GM21576 (cell line): Measurements from ENCODE around the gene TP53BP1.

Source experiments
- ATAC-seq: cut with Tn5 transposase; IDR thresholded peaks from one replicate; pipeline ENCODE4 v1.9.1; 2021; ENCODE audit warnings: mild to moderate bottlenecking, moderate library complexity; ENCODE audit not compliant: unreplicated experiment

TP53BP1 gene

DNA sequence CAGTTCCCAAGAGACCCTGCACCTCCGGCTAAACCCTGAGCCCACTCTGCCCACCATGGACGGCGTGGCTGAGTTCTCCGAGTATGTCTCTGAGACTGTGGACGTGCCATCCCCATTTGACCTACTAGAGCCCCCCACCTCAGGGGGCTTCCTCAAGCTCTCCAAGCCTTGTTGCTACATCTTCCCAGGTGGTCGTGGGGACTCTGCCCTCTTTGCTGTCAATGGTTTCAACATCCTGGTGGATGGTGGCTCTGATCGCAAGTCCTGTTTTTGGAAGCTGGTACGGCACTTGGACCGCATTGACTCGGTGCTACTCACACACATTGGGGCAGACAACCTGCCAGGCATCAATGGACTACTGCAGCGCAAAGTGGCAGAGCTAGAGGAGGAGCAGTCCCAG is 28.5 kb upstream of the TP53BP1 start:
- ATAC-seq = no peak

GRCh38 chr15:43520138-43520537 is 27.2 kb upstream of the TP53BP1 start:
- no peak for ATAC-seq

GRCh38 chr15:43519196-43519595 is 26.2 kb upstream of the TP53BP1 start:
- no peak for ATAC-seq

- ATAC-seq = no peak
Measured at GRCh38 chr15:43518197-43518761, 25.3 kb upstream of the TP53BP1 start.

DNA sequence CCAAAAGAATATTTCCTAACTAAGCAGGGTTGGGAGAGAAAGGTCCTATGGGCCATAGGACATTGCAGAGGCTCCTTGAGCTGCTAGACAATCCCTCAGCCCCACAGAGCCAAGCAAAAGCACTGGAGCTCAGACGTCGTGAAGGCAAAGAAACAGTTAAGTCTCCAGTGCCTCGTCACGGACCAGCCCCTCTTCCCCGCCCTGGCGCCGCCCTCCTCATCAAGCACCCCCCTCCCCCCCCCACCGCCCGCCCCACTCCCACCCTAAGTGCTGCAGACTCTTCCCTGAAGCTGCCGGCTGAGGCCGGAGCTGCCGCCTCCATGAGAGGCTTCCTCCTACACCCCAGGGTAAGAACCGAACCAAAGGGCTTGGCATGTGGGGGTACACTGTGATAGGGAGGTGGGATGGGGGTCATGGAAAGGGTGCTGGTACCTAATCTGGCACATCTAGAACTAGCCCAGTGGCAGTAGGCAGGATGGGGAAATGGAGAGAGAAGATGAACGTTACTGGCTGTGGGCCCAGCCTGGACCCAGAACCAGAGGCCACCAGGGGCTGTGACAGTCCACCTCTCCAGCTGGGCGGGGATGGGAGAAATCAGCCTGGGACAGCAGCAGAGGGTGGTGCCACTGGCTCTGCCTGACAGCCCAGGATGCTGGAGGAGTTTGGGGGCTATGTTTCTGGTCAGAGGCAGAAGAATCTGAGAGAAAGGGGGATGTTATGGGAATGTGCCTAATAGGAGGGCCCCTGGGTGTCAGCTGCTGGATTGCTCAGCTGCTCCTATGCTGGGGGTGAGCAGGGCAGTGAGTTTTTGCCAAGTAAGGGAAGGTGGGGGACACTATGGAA is 24.6 kb upstream of the TP53BP1 start, which contains the start of gene MAP1A:
MAP1A (plus strand) TSS at position 255 of the 843 bp plus-strand sequence. CDS start 3,866 bp downstream, outside the sequence.
- ATAC-seq = no peak

DNA sequence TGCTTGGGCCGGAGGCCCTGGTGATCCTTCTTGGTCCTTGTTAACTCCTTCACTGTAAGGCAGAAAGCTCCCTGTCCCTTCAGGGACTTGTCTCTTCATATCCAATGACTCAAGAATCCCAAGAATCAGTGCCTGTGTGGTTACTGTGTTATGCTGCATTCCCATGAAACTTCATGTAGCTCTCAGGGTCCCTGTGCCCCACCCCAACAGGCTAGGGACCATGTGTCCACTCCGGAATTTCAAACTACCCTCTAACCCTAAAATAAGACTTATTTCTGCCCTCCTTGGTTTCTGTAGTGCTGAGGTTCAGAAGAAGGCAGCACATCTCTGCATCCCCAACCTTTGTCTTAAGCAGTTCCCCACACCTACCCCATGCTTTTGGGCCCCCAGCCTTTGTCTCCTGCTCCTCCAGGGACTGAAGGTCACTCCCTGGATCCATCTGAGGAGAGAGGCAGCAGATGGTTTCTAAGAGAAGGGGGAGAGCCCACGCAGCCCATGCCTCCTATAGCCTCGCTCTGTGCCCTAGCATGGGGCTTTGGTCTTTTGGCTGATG is 23.9 kb upstream of the TP53BP1 start:
- ATAC-seq = no peak

- ATAC-seq = no peak
Measured at GRCh38 chr15:43516185-43516584, 23.2 kb upstream of the TP53BP1 start.

DNA sequence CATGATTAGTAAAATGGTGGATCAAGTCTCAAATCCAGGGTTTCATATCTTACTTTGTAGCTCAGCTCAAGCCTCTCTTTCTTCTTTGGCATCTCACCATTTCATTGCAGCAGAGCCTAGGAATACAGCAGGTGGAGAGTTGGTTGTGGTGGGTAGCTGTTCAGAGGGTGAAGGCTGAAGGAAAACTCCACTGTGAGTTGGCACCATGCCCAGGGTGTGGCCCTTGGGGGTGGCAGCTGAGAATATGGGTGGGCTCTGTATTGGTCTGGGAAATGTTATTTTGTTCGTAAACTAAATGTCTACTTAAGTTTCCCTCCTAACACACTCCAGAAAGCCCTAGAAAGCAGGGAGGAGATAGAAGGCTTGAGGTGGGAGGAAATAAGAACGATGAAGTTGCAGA is 22.8 kb upstream of the TP53BP1 start:
- ATAC-seq = no peak

DNA sequence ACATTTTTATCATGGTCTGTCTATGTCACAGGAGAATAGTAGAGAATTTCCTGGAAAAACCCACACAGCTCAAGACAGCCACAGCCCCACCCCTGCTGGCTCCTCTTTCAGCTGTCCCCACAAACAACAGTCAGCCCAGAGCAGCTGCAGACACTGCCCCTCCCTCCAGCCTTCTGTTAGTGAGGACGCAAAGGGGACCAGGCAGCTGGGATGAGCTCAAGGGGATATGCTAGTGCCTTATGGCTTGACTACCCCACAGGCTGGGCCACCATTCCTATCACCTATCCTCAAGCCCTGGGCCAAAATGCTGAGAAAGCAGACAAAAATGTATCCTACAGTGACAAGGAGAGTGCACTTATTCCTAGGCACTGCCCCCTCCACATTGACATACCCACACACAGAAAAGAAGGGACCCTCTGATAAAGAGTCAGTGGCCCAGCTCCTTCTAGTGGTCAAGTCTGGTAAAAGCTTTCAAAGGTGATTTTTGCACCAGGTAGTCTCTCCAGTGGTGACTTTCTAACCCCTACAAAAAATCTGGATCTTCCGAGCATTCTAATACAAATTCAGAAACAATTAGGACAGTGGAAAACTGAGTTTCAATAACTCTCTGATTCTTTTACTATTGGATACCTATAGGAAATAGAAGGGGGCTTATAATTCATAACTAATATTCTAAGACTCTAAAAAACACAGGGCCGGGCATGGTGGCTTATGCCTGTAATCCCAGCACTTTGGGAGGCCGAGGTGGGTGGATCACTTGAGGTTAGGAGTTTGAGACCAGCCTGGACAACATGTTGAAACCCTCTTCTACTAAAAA is 21.5 kb upstream of the TP53BP1 start:
- no peak for ATAC-seq

GRCh38 chr15:43513550-43513949 is 20.6 kb upstream of the TP53BP1 start:
- no peak for ATAC-seq

GRCh38 chr15:43511012-43511885 is 18.3 kb upstream of the TP53BP1 start:
- no peak for ATAC-seq

DNA sequence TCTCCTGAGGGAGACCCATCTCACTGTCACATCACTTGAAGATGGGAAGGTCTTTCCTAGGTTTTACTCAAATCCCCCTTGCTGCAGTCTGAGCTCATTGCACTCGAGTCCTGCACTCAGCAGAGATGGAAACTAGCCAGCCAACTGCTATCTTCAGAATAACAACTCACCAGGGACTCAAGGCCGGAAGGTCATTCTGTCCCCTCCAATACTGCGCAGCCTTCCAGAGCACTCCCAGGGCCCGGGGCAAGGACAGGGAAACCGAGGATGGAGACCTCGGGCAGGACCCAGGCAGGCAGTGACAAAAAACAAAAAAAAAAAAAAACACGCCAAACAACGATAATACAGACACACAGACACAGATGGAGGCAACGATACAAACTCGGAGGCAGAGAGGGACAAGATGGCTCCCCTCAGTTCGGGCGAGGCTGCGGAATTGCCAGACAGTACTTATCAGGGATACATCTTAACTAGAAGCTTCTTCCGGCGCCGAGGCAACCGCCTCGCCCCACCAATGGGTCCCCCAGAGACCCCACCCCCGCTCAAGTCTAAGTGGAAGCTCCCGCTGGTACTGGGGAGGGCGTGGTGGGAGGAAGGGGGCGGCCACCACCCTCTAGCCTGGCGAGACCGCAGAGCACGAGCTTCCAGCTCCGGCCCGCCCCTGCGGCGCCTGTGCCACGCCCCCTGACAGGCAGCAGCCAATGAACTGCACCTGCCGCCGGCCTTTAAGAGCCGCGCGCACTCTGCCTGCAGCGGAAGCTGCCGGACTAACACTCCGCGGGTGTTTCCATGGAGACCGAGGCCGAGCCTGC is 17.4 kb upstream of the TP53BP1 start:
- ATAC-seq = peak; percentile 98

DNA sequence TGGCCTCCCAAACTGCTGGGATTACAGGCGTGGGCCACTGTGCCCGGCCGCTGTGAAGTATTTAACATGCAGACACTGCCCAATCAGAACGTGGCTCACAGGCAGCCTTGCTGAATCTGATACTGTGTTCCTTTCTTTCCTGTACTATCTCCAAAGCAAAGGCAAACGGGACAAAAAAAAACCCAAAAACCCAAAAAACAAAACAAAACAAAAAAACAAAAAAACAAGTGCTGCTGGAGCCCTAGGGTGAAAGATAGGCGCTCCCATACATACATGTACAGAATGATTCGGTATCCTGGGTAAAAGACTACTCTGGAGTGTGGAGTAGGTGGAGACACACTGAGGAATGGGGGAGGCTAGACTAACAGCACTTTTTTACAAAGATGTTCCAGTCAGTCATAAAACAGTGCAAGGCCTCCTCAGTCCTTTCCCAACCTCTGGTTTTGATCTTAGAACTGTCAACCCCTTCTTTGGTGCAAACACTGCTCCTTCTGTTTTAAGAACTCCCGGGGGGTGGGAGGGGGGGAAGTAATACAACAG is 16.8 kb upstream of the TP53BP1 start:
- no peak for ATAC-seq

DNA sequence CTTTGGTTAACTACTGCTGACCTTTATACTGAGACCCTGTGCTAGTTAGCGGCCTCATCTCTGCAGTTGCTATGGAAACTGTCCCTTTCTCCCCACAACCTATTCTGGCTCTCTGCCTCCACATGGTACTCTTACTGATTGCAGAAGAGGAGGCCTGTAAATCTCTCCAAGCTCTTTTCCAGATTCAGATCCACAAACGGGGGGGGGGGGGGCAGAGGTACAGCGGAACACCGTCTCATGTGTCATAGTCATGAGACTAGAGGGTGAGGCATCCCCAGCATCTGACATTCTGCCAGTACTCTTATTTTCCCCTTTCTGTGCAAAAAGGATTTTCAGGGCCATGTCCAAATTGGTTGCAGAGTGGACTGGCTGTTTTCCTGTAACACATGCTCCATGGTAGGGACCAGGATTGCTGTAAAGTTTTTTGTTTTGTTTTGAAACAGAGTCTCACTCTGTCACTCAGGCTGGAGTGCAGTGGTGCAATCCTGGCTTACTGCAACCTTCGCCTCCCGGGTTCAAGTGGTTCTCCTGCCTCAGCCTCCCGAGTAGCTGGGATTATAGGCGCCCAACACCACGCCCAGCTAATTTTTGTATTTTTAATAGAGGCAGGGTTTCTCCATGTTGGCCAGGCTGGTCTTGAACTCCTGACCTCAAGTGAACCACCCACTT is 16.2 kb upstream of the TP53BP1 start:
- ATAC-seq = no peak

DNA sequence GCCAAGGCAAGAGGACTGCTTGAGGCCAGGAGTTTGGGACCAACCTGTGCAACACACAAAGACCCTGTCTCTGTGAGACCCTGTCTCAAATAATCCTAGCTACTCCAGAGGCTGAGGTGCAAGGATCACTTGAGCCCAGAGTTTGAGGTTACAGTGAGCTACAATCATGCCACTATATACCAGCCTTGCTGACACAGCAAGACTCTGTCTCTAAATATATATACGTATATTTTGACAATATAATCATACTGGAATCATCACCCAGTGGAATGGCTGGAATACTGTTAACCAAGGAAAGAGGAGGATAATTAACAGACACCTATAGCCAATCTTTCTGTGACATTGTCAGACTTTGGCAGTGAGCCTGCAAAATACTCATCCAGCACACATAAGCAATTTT is 15.5 kb upstream of the TP53BP1 start:
- ATAC-seq = no peak

DNA sequence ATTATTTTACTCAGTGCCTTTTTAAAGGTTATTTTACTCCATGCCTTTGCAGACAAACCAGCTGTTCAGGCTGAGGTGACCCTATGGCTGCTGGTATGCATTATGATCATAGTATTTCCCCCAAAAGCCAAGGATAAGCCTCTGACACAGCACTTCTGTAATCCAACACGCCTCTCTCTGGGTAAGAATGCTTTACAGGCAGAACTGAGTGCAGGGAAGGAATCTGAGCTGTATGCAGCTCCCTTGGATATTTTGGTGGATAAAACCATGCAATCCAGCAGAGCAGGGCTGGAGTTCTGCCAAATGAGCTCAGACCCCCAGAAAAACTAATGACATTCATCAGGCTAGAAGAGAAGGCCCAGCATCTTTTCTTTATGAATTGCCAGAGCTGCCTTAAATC is 12.8 kb upstream of the TP53BP1 start:
- no peak for ATAC-seq

GRCh38 chr15:43499635-43500034 is 6.7 kb upstream of the TP53BP1 start:
- ATAC-seq = no peak

DNA sequence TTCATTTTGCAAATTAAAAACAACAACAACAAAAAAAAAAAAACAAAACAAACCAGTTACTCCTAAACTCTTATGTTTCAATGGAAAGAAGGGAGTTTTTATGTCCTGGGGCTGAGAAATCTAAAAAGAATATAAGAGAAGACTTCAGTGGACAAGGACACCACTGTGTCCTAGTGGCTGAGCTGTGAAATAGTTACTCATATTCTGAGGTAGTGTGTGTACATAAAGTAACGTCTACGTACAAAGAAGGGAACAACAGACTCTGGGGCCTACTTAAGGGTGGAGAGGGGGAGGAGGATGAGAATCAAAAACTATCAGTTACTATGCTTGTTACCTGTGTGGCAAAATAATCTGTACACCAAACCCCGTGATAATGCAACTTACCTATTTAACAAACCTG is 6.0 kb upstream of the TP53BP1 start:
- no peak for ATAC-seq
